ENCODE data around the gene ADCYAP1R1.

Gene ADCYAP1R1

DNA sequence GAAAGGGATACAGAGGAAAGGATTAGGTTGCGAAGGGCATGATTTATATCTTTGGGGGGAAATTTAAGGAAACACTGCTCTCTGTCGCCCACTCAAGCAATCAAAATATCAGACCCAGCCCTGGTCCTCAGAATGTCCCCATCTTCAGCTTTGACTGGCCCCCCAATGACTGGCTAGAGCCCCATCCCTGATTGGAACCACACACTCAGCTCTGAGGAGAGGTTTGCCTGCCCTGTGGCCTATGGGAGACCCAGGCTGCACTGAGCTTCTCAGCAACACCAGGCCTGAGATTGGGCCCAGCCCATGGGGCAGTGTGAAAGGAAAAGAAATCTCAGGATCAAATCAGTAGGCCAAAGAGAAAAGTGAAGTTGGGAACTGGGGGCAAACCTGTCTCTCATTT is 69.5 kb downstream of the ADCYAP1R1 start:
- Mint-ChIP-seq H3K27ac (peak overlapping the region; percentile 95), H3K4me1 (peaks cover 14% of the 10 kb centered on the region)

DNA sequence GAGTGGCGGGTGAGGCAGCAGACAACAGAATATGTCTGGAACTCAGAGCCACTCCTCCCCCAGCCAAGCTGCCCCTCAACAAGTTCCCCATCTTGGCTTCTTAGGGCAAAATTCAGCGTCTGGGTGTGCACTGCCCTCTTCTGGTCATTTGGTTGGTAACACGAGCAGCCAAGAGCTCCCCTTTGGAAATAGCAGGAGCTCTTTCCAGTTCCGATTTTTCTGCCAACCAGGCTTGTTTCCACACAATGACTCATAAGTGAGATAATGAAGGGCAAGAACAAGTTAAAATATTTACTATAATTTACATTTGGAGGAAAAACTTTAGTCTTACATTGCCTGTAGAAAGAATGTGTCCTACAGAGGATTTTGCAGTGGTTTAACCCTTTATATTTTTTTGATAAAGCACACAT is 70.5 kb downstream of the ADCYAP1R1 start:
- Mint-ChIP-seq H3K9me3 (no peaks in the 10 kb centered on the region), H3K27ac (no peak overlapping the region), H3K27me3 (ENCODE audit: low read depth, poor library complexity) (peaks cover 40% of the 10 kb centered on the region), H3K4me1 (peaks cover 14% of the 10 kb centered on the region), H3K4me3 (no peak overlapping the region), H3K36me3 (ENCODE audit: low read depth) (no peaks in the 10 kb centered on the region)
- peak; percentile 87 for TF ChIP-seq CTCF (IDR thresholded peaks at IDR 0.05)
- DNase-seq = peak; percentile 67

More for the DNA sequence above, 69.5 kb downstream of the ADCYAP1R1 start:
- DNase-seq = no peak
- TF ChIP-seq CTCF (IDR thresholded peaks at IDR 0.05) = no peak
- Mint-ChIP-seq H3K36me3 (ENCODE audit: low read depth) (no peaks in the 10 kb centered on the region), H3K4me3 (no peak overlapping the region), H3K27me3 (ENCODE audit: low read depth, poor library complexity) (peaks cover 45% of the 10 kb centered on the region), H3K9me3 (no peaks in the 10 kb centered on the region)

- H3K27me3 Mint-ChIP-seq (ENCODE audit: low read depth, poor library complexity) = peaks cover 36% of the 10 kb centered on the region
- no peak for DNase-seq
- no peaks in the 10 kb centered on the region for H3K9me3 Mint-ChIP-seq
- H3K4me3 Mint-ChIP-seq = no peak overlapping the region
- no peak for TF ChIP-seq CTCF (IDR thresholded peaks at IDR 0.05)
- no peak overlapping the region for H3K27ac Mint-ChIP-seq
- H3K4me1 Mint-ChIP-seq = peaks cover 14% of the 10 kb centered on the region
- no peaks in the 10 kb centered on the region for H3K36me3 Mint-ChIP-seq (ENCODE audit: low read depth)
These were observed 71.2 kb downstream of the ADCYAP1R1 start for GRCh38 chr7:31123321-31123720.

DNA sequence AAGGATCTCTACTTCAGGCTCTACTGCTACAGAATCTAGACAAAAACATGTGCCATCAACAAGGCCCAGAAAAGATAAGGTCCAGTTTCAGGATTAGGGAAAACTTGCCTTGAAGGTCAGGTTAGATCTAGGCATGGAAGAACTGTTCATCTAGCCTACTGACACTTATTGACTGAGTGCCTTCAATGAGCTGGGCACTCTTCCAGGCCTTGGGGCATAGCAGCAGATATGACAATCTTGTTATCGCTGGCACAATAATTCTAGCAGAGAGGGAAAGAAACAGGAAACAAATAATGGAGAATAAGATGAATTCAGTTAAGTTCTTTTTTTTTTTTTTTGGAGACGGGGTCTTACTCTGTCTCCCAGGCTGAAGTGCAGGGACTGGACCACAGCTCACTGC is 71.6 kb downstream of the ADCYAP1R1 start:
- H3K27me3 Mint-ChIP-seq (ENCODE audit: low read depth, poor library complexity) = peaks cover 33% of the 10 kb centered on the region

GRCh38 chr7:31125171-31125570 is 73.1 kb downstream of the ADCYAP1R1 start:
- H3K27me3 Mint-ChIP-seq (ENCODE audit: low read depth, poor library complexity) = peaks cover 20% of the 10 kb centered on the region
- H3K27ac Mint-ChIP-seq = no peak overlapping the region
- H3K36me3 Mint-ChIP-seq (ENCODE audit: low read depth) = no peaks in the 10 kb centered on the region
- DNase-seq = no peak
- H3K4me3 Mint-ChIP-seq = no peak overlapping the region
- no peaks in the 10 kb centered on the region for H3K9me3 Mint-ChIP-seq
- peaks cover 14% of the 10 kb centered on the region for H3K4me1 Mint-ChIP-seq
- no peak for TF ChIP-seq CTCF (IDR thresholded peaks at IDR 0.05)

More for the DNA sequence above, 71.6 kb downstream of the ADCYAP1R1 start:
- no peak overlapping the region for H3K4me3 Mint-ChIP-seq
- H3K36me3 Mint-ChIP-seq (ENCODE audit: low read depth) = no peaks in the 10 kb centered on the region
- no peak for DNase-seq
- H3K9me3 Mint-ChIP-seq = no peaks in the 10 kb centered on the region
- no peak for TF ChIP-seq CTCF (IDR thresholded peaks at IDR 0.05)
- peaks cover 14% of the 10 kb centered on the region for H3K4me1 Mint-ChIP-seq
- no peak overlapping the region for H3K27ac Mint-ChIP-seq

- DNase-seq = no peak
- no peaks in the 10 kb centered on the region for H3K9me3 Mint-ChIP-seq
- peaks cover 20% of the 10 kb centered on the region for H3K27me3 Mint-ChIP-seq (ENCODE audit: low read depth, poor library complexity)
- H3K4me3 Mint-ChIP-seq = no peak overlapping the region
- no peak overlapping the region for H3K27ac Mint-ChIP-seq
- H3K36me3 Mint-ChIP-seq (ENCODE audit: low read depth) = no peaks in the 10 kb centered on the region
- peaks cover 6% of the 10 kb centered on the region for H3K4me1 Mint-ChIP-seq
- no peak for TF ChIP-seq CTCF (IDR thresholded peaks at IDR 0.05)
These were observed 74.9 kb downstream of the ADCYAP1R1 start for GRCh38 chr7:31126976-31127375.

Data from nephron progenitor cell (in vitro differentiated cells).